Measurements from ENCODE around the gene VAMP3. TPM values are rescaled to one million over a fixed set of nuclear protein-coding genes. Genes with fewer than 3 reads are reported as not detected.

The VAMP3 gene
- total RNA-seq, 2 experiments from 2014 or later = 31.6 to 34.9 TPM

DNA sequence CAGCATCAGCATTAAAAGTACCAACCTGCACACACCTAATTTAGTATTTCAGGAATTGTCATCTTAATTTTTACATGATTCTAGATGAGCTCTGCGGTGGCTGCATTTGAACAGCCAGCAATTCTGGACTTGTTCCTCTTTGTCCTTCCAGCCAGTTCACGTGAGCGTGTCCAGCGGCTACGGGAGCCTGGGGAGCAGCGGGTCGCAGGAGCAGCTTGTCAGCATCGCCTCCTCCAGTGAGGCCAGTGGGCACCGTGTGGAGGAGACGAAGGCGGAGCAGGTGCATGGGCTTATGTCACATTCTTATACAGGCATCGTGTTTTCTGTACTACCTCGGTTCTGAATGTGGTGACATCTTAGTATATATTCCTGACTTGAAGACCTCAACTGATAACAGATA is 38.6 kb downstream of the VAMP3 start:
- ChIA-PET CTCF (ENCODE audit: unreplicated experiment) (no interaction called here), POLR2A (interaction anchor here (0.9 kb wide), 1 partner anchor 13 kb away, joined by 3 read pairs; no protein-coding TSS in a partner anchor)
- Histone ChIP-seq H3K4me2 (ENCODE audit: low read length) (no peak overlapping the region), H2AFZ (ENCODE audit: low read length) (no peak overlapping the region), H3K4me3 (ENCODE audit: low read depth, low read length, poor library complexity, severe bottlenecking) (no peak overlapping the region), H3K4me1 (ENCODE audit: insufficient read depth, low read length, poor library complexity, severe bottlenecking) (no peaks in the 10 kb centered on the region), H3K79me2 (ENCODE audit: insufficient read depth, low read depth, low read length) (no peaks in the 10 kb centered on the region), H4K20me1 (ENCODE audit: insufficient read depth, low read length) (no peaks in the 10 kb centered on the region), H3K36me3 (ENCODE audit: insufficient read depth, low read length) (no peaks in the 10 kb centered on the region), H3K9me2 (ENCODE audit: insufficient read depth, low read length) (no peaks in the 10 kb centered on the region), H3K9me3 (ENCODE audit: low read length) (peaks cover 15% of the 10 kb centered on the region; the same call in 1 of the 2 replicates), H3K27ac (ENCODE audit: low read depth, low read length, poor library complexity, severe bottlenecking) (no peak overlapping the region)
- DNase-seq (ENCODE audit: low spot score) = no peak
- intact Hi-C loops (cut with micrococcal nuclease; ENCODE audit: unreplicated experiment) = loop anchor here (2.0 kb wide), 1 partner anchor 93 kb away; no protein-coding TSS in a partner anchor
- BruUV-seq (replicated peaks) = no TSS peak
- TF ChIP-seq CTCF (conservative IDR thresholded peaks at IDR 0.05; ENCODE audit: low read length) (no peak), EZH2phosphoT487 (IDR thresholded peaks at IDR 0.05; ENCODE audit: borderline replicate concordance, low read depth, low read length) (no peak)

DNA sequence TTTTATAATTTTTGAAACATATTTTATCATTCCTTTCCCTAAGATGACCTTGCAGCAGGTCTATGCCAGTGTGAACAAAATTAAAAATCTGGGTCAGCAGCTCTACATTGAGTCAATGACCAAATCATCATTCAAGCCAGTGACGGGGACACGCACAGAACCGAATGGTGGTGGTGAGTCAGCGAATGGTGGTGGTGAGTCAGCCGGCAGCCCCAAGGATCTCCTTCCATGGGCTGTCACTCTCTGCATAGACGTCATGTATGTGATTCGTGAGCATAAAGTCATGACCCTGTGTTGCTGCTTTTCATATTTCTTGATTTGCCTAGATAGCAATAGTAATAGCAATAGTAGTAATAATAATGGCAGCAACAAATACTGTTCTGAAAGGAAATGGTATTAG is 39.3 kb downstream of the VAMP3 start:
- POLR2A ChIA-PET = interaction anchor here (0.9 kb wide), 1 partner anchor 13 kb away, joined by 3 read pairs; no protein-coding TSS in a partner anchor
- no TSS peak for BruUV-seq (replicated peaks)
- TF ChIP-seq CTCF (conservative IDR thresholded peaks at IDR 0.05; ENCODE audit: low read length) (no peak), EZH2phosphoT487 (IDR thresholded peaks at IDR 0.05; ENCODE audit: borderline replicate concordance, low read depth, low read length) (no peak)
- H3K4me3 ChIP-seq (ENCODE audit: low read depth, low read length, poor library complexity, severe bottlenecking) = no peak overlapping the region
- intact Hi-C loops (cut with micrococcal nuclease; ENCODE audit: unreplicated experiment) = no loop called here
- no peak overlapping the region for H2AFZ ChIP-seq (ENCODE audit: low read length)
- peaks cover 18% of the 10 kb centered on the region; the same call in 1 of the 2 replicates for H3K9me3 ChIP-seq (ENCODE audit: low read length)
- H4K20me1 ChIP-seq (ENCODE audit: insufficient read depth, low read length) = no peaks in the 10 kb centered on the region
- no peak overlapping the region for H3K27ac ChIP-seq (ENCODE audit: low read depth, low read length, poor library complexity, severe bottlenecking)
- H3K79me2 ChIP-seq (ENCODE audit: insufficient read depth, low read depth, low read length) = no peaks in the 10 kb centered on the region
- H3K36me3 ChIP-seq (ENCODE audit: insufficient read depth, low read length) = no peaks in the 10 kb centered on the region
- H3K4me1 ChIP-seq (ENCODE audit: insufficient read depth, low read length, poor library complexity, severe bottlenecking) = no peaks in the 10 kb centered on the region
- no peak overlapping the region for H3K4me2 ChIP-seq (ENCODE audit: low read length)
- DNase-seq (ENCODE audit: low spot score) = no peak
- no peaks in the 10 kb centered on the region for H3K9me2 ChIP-seq (ENCODE audit: insufficient read depth, low read length)
- CTCF ChIA-PET (ENCODE audit: unreplicated experiment) = no interaction called here

GRCh38 chr1:7811476-7811875 is 40.4 kb downstream of the VAMP3 start:
- Histone ChIP-seq H2AFZ (ENCODE audit: low read length) (no peak overlapping the region), H3K4me3 (ENCODE audit: low read depth, low read length, poor library complexity, severe bottlenecking) (no peak overlapping the region), H3K4me1 (ENCODE audit: insufficient read depth, low read length, poor library complexity, severe bottlenecking) (no peaks in the 10 kb centered on the region), H4K20me1 (ENCODE audit: insufficient read depth, low read length) (no peaks in the 10 kb centered on the region), H3K9me2 (ENCODE audit: insufficient read depth, low read length) (no peaks in the 10 kb centered on the region), H3K9me3 (ENCODE audit: low read length) (peaks cover 18% of the 10 kb centered on the region; the same call in 1 of the 2 replicates), H3K36me3 (ENCODE audit: insufficient read depth, low read length) (no peaks in the 10 kb centered on the region), H3K79me2 (ENCODE audit: insufficient read depth, low read depth, low read length) (no peaks in the 10 kb centered on the region), H3K4me2 (ENCODE audit: low read length) (no peak overlapping the region), H3K27ac (ENCODE audit: low read depth, low read length, poor library complexity, severe bottlenecking) (no peak overlapping the region)
- TF ChIP-seq EZH2phosphoT487 (IDR thresholded peaks at IDR 0.05; ENCODE audit: borderline replicate concordance, low read depth, low read length) (no peak), CTCF (conservative IDR thresholded peaks at IDR 0.05; ENCODE audit: low read length) (no peak)
- intact Hi-C loops (cut with micrococcal nuclease; ENCODE audit: unreplicated experiment) = no loop called here
- DNase-seq (ENCODE audit: low spot score) = no peak
- BruUV-seq (replicated peaks) = no TSS peak
- CTCF ChIA-PET (ENCODE audit: unreplicated experiment) = no interaction called here
- POLR2A ChIA-PET = interaction anchor here (0.6 kb wide), 1 partner anchor 11 kb away, joined by 3 read pairs; no protein-coding TSS in a partner anchor
